ENCODE results near the gene MCTP2. TPM values are rescaled to one million over a fixed set of nuclear protein-coding genes. Genes with fewer than 3 reads are reported as not detected.

MCTP2 gene
- total and polyA plus RNA-seq, 2 experiments from 2014 or later: 8.1 to 23.3 TPM

GRCh38 chr15:94404733-94405283, 173.4 kb downstream of the MCTP2 start:
- Histone ChIP-seq H3K4me3 (no peak overlapping the region), H3K4me2 (no peak overlapping the region), H3K27ac (no peak overlapping the region), H3K9me2 (replicated peaks; ENCODE audit: insufficient read depth) (no peaks in the 10 kb centered on the region), H4K20me1 (ENCODE audit: insufficient read depth, poor library complexity, severe bottlenecking) (no peaks in the 10 kb centered on the region), H3K27me3 (no peaks in the 10 kb centered on the region), H3K79me2 (no peaks in the 10 kb centered on the region), H3K36me3 (replicated peaks; ENCODE audit: insufficient read depth, low read depth) (no peaks in the 10 kb centered on the region), H3K9me3 (ENCODE audit: low read depth) (no peaks in the 10 kb centered on the region), H3K4me1 (ENCODE audit: insufficient read depth) (peaks cover 6% of the 10 kb centered on the region), H2AFZ (no peak overlapping the region)
- WGBS (ENCODE audit: low lambda C conversion rate, missing lambda C conversion rate): 84% methylated on average over 9 of the region's 9 CpGs
- no peak for DNase-seq (ENCODE audit: low spot score)
- TF ChIP-seq EZH2 (IDR thresholded peaks at IDR 0.05; ENCODE audit: borderline replicate concordance) (no peak), CTCF (IDR thresholded peaks at IDR 0.05; ENCODE audit: poor library complexity) (no peak), EZH2phosphoT487 (IDR thresholded peaks at IDR 0.05; ENCODE audit: low read depth, severe bottlenecking, unreplicated experiment) (no peak)

GRCh38 chr15:94411285-94411684, 179.9 kb downstream of the MCTP2 start:
- no peak overlapping the region for H2AFZ ChIP-seq
- DNase-seq (ENCODE audit: low spot score): no peak

GRCh38 chr15:94411846-94412245, 180.5 kb downstream of the MCTP2 start:
- H3K4me3 ChIP-seq: no peak overlapping the region
- WGBS (ENCODE audit: low lambda C conversion rate, missing lambda C conversion rate): 64% methylated on average over 2 of the region's 2 CpGs
- H3K4me1 ChIP-seq (ENCODE audit: insufficient read depth): peaks cover 22% of the 10 kb centered on the region
- TF ChIP-seq EZH2 (IDR thresholded peaks at IDR 0.05; ENCODE audit: borderline replicate concordance) (no peak), EZH2phosphoT487 (IDR thresholded peaks at IDR 0.05; ENCODE audit: low read depth, severe bottlenecking, unreplicated experiment) (no peak), CTCF (IDR thresholded peaks at IDR 0.05; ENCODE audit: poor library complexity) (no peak)
- H3K9me2 ChIP-seq (replicated peaks; ENCODE audit: insufficient read depth): no peaks in the 10 kb centered on the region
- no peaks in the 10 kb centered on the region for H3K79me2 ChIP-seq
- H3K4me2 ChIP-seq: no peak overlapping the region
- no peaks in the 10 kb centered on the region for H3K27me3 ChIP-seq
- DNase-seq (ENCODE audit: low spot score): no peak
- H3K9me3 ChIP-seq (ENCODE audit: low read depth): no peaks in the 10 kb centered on the region
- H2AFZ ChIP-seq: no peak overlapping the region
- H3K36me3 ChIP-seq (replicated peaks; ENCODE audit: insufficient read depth, low read depth): no peaks in the 10 kb centered on the region
- H3K27ac ChIP-seq: no peak overlapping the region
- no peaks in the 10 kb centered on the region for H4K20me1 ChIP-seq (ENCODE audit: insufficient read depth, poor library complexity, severe bottlenecking)

More at GRCh38 chr15:94411285-94411684, 179.9 kb downstream of the MCTP2 start:
- H3K4me2 ChIP-seq: no peak overlapping the region
- H4K20me1 ChIP-seq (ENCODE audit: insufficient read depth, poor library complexity, severe bottlenecking): no peaks in the 10 kb centered on the region
- H3K27me3 ChIP-seq: no peaks in the 10 kb centered on the region
- no peak overlapping the region for H3K27ac ChIP-seq
- peaks cover 19% of the 10 kb centered on the region for H3K4me1 ChIP-seq (ENCODE audit: insufficient read depth)
- TF ChIP-seq EZH2phosphoT487 (IDR thresholded peaks at IDR 0.05; ENCODE audit: low read depth, severe bottlenecking, unreplicated experiment) (no peak), CTCF (IDR thresholded peaks at IDR 0.05; ENCODE audit: poor library complexity) (no peak), EZH2 (IDR thresholded peaks at IDR 0.05; ENCODE audit: borderline replicate concordance) (no peak)
- no peak overlapping the region for H3K4me3 ChIP-seq
- H3K9me2 ChIP-seq (replicated peaks; ENCODE audit: insufficient read depth): no peaks in the 10 kb centered on the region
- H3K79me2 ChIP-seq: no peaks in the 10 kb centered on the region
- H3K36me3 ChIP-seq (replicated peaks; ENCODE audit: insufficient read depth, low read depth): no peaks in the 10 kb centered on the region
- WGBS (ENCODE audit: low lambda C conversion rate, missing lambda C conversion rate): 57% methylated on average over 5 of the region's 5 CpGs
- H3K9me3 ChIP-seq (ENCODE audit: low read depth): no peaks in the 10 kb centered on the region
